GM18519 (cell line): Measurements from ENCODE around the gene COL15A1.

ENCODE experiments used
- ATAC-seq: cut with Tn5 transposase; IDR thresholded peaks from one replicate; pipeline ENCODE4 v1.9.1; 2021; ENCODE audit warnings: mild to moderate bottlenecking, moderate library complexity; ENCODE audit not compliant: unreplicated experiment, low FRiP score

COL15A1 gene

DNA sequence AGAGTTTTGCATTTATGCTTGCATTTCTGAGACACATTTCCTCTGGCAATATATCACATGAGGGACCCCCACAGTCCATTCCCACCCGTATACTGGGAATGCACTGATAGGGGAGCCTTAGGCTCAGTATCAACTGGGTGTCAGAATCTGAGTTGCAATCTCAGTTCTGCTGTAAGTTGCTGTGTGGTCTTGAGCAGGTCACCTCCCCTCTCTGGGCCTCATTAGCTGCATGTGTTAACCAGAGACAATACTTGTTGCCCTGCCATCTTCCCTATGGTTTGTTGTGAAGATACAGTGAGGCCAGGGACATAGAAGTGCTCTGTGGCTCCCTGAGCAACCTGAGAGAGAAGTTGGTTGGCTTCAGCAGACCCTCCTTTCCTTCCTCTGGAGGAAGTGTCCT lies 105.5 kb downstream of the COL15A1 start:
- ATAC-seq, result no peak

DNA sequence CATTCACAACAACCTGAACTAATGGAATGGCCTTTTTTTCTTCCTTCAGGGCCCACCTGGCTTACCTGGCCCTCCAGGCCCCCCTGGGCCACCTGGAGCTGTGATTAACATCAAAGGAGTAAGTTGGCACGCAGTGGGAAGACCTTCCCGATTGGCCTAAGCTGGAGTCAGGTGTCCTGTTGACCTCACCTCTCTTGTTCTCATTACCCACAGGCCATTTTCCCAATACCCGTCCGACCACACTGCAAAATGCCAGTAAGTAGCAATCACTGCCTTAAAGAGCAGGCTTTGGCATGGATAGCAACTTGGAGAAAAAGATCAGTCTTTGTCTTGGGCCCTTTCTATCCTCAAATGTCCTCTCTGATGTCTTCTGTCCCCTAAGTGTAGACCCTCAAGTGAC lies 105.9 kb downstream of the COL15A1 start:
- ATAC-seq, result no peak

DNA sequence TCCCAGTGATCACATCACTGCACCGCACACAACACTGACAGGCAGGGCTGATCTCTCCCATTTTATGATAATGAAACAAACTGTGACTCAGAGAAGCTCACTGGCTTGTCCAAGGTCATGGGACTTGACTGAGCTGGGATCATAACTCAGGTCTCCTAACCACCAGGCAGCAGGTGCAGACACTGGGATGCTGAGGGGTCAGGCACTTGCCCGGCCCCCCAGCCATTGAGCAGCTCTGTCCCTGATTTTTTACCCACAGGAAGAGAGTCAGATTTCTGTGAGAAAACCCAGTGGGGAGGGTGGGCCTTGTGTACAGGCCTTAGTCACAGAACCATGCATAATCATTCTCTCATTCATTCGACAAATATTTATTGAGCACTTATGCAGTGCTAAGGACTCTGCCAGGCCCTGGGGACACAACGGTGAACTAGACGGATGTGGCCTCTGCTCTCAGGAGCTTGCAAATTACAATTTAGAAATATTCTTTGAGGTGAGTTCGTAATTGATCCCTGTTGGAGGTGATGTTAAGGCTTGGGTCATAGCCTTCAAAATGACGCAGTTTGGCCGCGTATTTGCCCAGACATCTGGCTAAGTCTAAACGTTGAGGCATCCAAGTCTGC lies 106.7 kb downstream of the COL15A1 start:
- ATAC-seq, result no peak

DNA sequence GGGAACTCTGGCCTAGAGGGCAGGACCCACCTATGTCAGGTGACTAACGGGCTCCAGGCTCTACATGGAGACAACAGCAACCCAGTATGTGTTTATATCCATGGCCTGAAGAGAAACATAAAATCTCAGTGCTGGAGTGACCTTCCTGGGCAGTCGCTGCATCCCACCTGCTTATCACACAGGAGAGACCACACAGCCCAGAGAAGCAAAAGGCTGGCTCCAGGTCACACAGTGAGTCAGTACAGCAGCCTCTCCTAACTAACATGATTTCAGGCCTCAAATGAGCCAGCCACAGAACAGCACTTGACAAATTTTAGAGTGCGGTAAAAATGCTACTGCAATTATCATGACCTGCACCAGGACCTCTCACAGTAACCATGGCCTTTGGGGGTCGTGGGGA lies 107.2 kb downstream of the COL15A1 start:
- ATAC-seq, result no peak

DNA sequence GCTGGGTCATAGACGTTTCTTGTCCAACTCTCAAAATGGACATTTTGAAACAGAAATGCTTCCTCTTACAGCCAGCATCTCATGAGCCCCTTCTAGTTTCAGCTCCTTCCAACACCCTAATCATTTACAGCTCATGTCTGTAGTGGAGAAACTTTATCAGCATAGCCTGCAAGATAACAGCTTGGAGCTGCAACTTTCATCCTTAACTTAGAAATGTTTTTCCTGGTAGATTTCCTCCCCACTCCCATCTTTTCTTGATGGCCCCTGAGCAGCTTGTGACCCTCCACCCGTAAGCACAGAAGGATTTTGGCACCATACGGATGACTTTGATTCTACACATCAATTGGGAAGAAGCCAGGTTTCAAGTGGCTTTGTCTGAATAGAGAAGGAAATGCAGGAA lies 107.7 kb downstream of the COL15A1 start:
- ATAC-seq, result no peak

DNA sequence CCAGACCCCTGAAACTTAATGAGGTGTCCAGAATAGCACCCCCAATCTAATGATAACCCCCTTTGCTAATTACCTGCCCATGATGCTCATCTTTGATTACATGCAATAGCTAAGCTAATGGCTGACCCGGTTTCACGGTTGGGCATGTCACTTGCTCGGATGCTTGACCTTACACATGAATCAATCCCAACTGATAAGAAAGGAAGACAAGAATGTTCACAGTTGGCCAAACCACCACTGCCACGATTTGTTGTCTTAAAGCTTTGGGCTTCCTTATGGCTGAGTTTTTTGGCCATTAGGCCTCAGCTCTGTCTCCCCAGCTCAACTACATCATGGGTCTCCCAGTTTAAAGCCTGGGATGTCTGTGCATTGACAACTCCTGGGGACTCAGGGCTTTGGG lies 108.1 kb downstream of the COL15A1 start:
- no peak for ATAC-seq

DNA sequence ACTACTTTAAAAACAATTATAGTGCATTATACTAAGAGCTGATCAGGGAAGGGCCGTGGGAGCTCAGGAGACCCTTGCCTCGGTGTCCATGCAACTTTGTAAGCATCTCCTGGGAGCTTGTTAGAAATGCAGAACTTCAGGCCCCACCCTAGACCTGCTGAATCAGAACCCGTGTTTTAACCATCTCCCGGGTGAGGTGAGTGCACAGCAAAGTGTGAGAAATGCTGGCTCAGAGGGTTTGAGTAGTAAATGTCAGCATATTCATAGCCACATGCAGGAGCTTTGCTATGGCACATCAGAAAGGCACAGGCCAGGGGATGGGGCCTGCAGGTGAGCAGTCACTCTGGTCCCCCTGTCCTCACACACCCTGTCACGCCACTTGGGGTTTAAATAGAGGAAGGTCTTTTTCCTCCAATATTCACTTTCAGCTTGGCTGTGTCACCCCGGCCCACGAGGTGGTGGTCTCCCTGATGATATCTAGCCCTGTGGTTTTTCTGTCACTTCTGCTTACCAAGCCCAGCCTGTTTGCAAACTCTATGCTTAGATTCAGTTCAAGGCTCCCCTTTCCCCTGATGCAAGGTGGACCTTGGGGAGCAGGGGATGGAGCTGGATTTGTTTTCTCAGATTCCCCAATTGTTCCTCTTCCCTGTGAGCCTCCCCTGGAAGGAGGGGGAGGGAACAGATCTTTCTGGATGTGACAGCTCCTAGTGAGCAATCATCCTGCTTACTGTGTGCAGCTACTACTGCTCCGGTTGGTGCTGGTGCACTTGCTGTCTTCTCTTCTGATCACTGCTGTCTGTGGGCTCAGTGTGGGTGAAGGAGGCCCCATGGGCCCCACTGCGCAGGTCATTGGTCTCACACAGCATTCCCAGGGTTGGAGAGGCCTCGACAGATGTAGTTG lies 109.4 kb downstream of the COL15A1 start:
- no peak for ATAC-seq

DNA sequence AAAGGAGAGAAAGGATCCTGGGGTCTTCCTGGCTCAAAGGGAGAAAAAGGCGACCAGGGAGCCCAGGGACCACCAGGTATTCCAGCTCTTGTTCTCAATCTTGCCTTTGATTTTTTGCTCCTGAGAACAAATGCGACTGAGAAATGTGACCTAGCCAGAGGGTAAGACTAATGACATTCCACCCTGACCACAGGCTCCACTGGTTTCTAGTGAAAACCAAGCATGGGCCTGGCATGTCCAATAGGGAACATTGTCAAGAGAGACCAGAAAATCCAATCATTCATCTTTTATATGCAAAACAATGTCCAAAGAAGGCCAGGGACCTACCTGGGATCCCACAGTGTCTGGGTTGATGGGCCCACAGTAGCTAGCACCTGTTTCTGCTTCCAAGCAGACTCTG lies 110.9 kb downstream of the COL15A1 start:
- ATAC-seq, result no peak

DNA sequence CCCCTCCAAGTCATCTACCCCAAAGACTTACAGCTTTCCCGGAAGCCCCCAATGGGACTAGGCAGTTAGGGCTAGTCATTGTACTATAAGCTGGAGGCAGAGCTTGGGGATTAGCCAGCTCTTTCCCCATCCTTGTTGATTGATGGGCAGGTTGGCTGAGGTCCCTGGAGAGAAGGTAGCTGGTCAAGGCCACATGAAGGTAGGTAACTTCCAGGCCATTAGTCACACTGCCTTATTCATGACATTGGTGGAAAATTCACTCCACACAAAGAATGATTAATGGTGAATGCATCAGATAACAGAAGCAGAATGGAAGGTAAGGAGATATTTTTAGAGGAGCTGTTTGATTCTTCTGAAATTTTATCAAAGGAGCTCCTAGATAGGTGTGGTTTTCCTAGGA lies 111.7 kb downstream of the COL15A1 start:
- ATAC-seq, result no peak

DNA sequence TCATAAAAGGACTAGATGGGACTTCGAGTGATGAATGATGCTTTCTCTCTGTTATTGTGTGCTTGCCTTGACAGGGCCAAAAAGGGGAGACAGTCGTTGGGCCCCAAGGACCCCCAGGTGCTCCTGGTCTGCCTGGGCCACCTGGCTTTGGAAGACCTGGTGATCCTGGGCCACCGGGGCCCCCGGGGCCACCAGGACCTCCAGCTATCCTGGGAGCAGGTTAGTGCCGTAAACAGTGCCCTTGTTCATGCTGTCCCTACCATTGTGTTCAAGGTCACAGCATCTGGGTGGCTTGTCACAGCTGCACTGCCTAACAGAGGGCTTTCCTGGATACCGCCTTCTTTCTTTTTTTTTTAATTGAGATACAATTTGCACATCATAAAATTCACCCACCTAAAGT lies 112.5 kb downstream of the COL15A1 start:
- ATAC-seq, result no peak

DNA sequence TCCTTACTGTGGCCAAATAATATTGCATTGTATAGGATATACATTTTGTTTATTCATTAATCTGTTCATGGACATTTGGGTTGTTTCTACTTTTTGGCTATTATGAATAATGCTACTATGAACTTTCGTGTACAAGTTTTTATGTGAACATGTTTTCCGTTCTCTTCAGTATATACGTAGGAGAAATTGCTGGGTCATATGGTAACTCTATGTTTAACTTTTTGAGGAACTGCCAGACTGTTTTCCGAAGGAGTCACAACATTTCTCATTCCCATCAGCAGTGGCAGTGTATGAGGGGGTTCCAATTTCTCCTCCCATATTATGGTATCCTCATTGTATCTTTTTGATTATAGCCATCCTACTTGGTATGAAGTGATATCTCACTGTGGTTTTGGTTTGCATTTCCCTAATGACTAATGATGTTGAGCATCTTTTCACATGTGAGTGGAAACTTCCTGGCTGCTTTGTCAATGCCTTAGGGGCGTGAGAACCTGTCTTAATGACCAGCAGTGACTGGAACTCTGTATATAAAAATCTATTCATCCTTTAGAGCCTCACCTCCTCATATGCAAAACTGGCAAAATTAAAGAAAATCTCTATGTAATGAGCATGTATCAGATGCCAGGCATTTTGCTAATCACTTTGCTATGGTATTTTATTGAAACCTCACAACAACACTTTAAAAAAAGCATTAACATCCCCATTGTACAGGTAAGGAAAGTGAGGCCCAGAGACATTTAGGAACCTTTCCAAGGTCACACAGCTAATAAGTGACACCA lies 113.4 kb downstream of the COL15A1 start:
- no peak for ATAC-seq

DNA sequence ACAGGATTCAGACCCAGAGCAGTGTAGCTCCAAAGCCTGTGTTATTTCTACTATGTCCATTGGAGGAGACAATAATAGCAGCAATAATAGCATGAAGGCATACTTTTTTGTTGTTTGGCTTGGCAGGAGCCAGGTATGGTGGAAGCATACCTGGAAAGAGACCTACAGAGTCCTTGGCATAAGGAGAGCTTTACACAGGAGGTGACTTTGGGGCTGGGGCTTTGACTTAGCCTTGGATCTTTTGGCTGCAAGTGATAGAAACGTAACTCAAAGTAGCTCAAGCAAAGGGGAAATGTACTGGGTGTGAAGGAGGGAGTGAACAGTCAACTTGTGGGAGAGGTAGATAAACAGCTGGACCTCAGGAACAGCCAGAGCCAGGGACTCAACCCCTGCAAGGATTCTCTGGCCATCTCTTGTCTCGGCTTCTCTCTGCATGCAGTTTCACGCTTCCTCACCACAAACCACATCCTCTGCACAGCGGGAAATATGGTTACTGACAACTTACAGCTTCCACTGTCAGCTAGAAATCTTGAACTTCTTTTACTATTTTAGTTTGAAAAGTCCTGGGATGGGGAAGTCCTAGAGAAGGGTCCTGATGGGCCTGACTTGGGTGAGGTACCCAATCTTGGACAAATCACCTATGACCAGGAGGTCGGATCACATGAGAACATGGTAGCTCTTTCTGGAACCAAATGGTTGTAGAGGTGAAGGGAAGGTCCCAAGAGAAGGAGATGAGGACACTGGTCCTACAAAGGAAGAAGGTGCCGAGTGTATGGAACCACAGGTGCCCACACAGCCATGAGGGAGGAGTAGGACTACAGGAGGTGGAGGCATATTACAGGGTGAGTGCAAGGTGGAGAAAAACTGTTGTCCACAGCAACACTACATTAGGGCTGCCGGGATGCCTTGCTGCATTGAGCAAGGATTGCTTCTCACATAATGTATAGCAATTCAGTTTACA lies 114.2 kb downstream of the COL15A1 start:
- ATAC-seq, result peak; percentile 61

DNA sequence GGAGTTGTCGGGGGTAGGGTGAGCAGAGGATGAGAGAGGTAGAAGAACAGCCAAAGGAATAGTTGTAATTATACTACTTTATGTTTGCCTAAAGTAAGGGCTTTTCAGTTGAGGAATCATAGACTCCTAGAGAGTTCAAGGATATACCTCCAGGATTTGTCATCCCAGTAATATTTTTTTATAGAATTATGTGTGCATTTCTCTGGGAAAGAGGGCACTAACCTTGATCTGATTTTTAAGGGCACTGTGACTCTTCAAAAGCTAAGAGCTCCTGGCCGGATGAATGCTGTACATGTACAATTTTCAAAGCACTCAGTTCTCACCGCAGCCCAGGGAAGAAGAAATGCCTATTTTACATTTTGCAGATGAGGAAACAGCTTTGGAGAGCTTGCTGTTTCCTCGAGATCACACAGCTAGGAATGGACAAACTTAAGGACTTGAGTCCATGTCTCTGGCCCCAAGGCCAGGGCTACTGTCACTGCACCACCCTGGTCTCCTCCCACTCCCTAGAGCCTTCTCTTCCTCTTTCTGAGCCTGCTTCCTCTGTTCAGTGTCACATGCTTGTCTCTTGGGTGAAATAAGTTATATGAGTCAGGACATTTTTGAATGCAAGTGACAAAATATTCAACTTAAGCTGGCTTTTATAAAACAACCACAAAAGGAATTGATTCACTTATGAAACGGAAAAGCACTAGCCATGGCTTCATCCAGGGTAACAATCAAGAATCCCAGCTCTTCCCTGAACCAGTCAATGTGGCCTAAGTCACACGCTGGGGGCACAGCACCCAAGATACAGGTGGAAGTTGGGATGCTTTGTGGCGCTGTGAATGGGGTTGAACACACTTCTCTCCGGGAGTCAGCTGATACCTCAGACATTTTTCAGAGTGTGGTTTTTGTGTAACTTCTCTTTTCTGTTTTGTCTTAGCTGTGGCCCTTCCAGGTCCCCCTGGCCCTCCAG lies 115.5 kb downstream of the COL15A1 start:
- peak; percentile 44 for ATAC-seq

DNA sequence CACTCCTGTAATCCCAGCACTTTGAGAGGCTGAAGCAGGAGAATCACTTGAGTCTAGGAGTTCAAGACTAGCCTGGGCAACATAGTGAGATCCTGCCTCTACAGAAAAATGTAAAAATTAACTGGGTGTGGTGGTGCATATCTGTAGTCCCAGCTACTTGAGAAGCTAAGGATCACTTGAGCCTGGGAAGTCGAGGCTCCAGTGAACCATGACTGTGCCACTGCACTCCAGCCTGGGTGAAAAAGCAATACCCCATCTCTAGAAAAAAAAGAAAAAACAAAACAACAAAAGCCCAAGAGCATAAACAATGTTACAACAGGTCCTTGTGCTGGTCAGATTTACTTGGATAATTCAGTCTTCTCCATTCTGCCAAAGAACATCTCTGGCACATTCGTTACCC lies 116.9 kb downstream of the COL15A1 start:
- ATAC-seq, result no peak

DNA sequence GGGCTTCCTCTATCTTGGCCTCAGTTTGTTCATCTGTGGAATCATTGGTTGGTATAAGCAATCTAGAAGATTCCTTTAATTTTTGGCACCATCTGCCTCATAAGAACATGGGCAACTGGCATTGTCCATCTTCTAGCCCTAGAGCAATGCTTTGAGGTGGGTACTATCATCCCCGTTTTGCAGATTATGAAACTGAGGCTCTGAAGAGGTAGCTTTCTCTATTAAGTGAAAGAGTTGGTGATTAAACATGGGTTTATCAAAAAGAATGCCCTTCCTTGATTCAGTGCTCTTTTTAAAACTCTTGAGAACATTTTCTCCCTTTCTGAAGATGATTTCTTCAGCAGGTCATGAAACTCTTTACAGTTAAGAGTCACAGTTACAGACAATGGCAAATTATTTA lies 118.8 kb downstream of the COL15A1 start:
- no peak for ATAC-seq

DNA sequence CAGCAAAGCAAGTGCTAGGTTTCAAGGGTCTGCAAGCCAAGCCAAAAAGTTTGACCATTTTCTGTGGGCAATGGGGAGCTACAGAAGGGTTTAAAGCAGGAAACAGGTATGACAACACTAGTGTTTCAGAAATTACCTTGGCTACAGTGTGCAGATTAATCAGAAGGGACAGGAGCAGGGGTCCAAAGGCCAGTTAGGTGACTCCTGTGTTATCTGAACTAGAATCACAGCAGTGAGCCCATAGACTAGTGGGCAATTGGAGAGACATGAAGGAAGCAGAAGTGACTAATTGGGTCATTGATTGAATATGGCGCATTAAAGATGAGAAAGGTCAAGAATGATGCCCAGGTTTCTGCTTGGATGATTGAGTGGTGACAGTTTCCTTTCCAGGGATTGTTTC lies 119.8 kb downstream of the COL15A1 start:
- ATAC-seq, result no peak

DNA sequence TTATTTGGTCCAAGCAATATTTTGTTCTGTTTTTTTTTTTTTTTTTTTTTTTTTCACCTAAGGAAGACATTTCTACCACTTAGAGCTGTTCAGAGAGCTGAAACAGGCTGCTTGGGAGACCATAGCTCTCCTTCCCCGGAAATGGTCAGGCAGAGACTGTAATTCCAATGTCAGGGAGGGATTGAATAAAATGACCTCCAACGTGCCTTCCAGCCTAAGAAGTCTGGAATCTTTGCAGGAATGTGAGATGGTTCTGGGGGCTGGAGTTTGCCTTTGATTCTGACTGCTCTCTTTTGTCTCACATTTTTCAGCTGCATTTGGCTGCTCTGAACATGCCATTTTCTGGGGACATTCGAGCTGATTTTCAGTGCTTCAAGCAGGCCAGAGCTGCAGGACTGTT lies 122.9 kb downstream of the COL15A1 start:
- ATAC-seq, result no peak

DNA sequence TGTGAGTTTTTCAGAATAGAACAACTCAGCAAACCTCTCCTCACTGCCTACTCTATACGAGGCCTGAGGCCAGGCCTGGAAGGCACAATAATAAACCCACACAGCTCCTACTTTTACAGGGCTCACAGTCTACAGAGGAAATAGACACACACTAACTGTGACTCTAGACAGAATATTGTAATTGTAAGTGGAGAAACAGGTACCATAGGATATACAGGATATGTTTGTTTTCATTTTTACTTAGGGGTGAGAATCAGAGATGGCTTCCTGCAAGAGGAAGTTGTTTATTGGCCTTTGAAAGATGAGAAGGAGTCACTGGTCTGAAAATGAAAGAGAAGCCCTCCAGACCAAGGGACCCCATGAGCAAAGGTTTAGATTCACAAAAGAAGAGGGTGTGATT lies 125.4 kb downstream of the COL15A1 start:
- no peak for ATAC-seq

DNA sequence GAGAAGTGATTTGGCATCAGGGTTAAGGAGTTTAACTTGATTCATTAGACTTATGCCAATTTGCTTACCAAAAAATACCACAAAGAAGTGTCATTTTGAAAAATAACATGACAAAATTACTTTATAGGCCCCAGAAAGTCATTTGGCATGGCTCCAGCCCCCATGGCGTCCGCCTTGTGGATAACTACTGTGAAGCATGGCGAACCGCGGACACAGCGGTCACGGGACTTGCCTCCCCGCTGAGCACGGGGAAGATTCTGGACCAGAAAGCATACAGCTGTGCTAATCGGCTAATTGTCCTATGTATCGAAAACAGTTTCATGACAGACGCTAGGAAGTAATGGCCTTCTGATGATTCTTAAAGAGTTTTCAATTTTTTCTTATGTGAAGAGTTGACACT lies 125.8 kb downstream of the COL15A1 start:
- ATAC-seq, result no peak
